ENCODE measurements around the gene GPRC5A.

The GPRC5A gene

DNA sequence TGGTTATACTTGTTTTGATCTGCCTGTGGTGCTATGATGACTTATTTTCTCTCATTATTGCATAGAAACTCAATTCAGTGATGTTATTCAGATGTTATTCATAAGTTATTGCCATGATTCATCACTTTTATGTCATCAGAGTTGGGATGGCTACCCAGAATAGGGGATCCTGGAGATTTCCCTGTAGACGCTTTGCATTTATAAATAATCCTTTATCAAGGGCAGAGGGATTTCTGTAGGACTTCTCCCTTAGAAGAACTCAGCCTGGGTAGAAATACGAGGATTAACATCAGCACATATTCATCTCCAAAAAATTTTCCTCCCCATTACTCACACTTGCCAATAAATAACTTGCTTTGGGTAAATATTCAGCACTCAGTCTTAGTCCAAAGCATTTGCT is 4.9 kb downstream of the GPRC5A start:
- DNase-seq (ENCODE audit: low spot score in 2 of 2) (no peak), ATAC-seq (ENCODE audit: low read depth) (no peak)
- Mint-ChIP-seq H3K4me1 (peaks cover 2% of the 10 kb centered on the region), H3K4me3 (no peak overlapping the region), H3K36me3 (no peaks in the 10 kb centered on the region), H3K9me3 (no peaks in the 10 kb centered on the region), H3K27ac (no peak overlapping the region), H3K27me3 (peaks cover 18% of the 10 kb centered on the region)

GRCh38 chr12:12897302-12897701 is 5.9 kb downstream of the GPRC5A start:
- ATAC-seq (ENCODE audit: low read depth) (no peak), DNase-seq (ENCODE audit: low spot score in 2 of 2) (no peak)
- no peaks in the 10 kb centered on the region for H3K9me3 Mint-ChIP-seq
- H3K36me3 Mint-ChIP-seq, result no peaks in the 10 kb centered on the region
- no peaks in the 10 kb centered on the region for H3K4me1 Mint-ChIP-seq
- H3K27me3 Mint-ChIP-seq, result peaks cover 18% of the 10 kb centered on the region
- no peak overlapping the region for H3K4me3 Mint-ChIP-seq
- H3K27ac Mint-ChIP-seq, result no peak overlapping the region

- Mint-ChIP-seq H3K27ac (no peak overlapping the region), H3K4me3 (no peak overlapping the region), H3K9me3 (no peaks in the 10 kb centered on the region), H3K36me3 (no peaks in the 10 kb centered on the region), H3K4me1 (no peaks in the 10 kb centered on the region), H3K27me3 (peaks cover 15% of the 10 kb centered on the region)
- DNase-seq (ENCODE audit: low spot score in 2 of 2) (no peak), ATAC-seq (ENCODE audit: low read depth) (no peak)
These were observed 6.9 kb downstream of the GPRC5A start for GRCh38 chr12:12898136-12898717.

GRCh38 chr12:12898911-12899511 is 7.6 kb downstream of the GPRC5A start:
- no peak overlapping the region for H3K4me3 Mint-ChIP-seq
- DNase-seq (ENCODE audit: low spot score in 2 of 2) (no peak), ATAC-seq (ENCODE audit: low read depth) (no peak)
- no peak overlapping the region for H3K27ac Mint-ChIP-seq
- H3K4me1 Mint-ChIP-seq, result peaks cover 3% of the 10 kb centered on the region
- no peaks in the 10 kb centered on the region for H3K9me3 Mint-ChIP-seq
- H3K36me3 Mint-ChIP-seq, result no peaks in the 10 kb centered on the region
- H3K27me3 Mint-ChIP-seq, result peaks cover 15% of the 10 kb centered on the region

- Mint-ChIP-seq H3K36me3 (no peaks in the 10 kb centered on the region), H3K27ac (no peak overlapping the region), H3K4me1 (peaks cover 4% of the 10 kb centered on the region), H3K9me3 (no peaks in the 10 kb centered on the region), H3K4me3 (no peak overlapping the region), H3K27me3 (peaks cover 18% of the 10 kb centered on the region)
- DNase-seq (ENCODE audit: low spot score in 2 of 2) (no peak), ATAC-seq (ENCODE audit: low read depth) (no peak)
These were observed 8.4 kb downstream of the GPRC5A start for GRCh38 chr12:12899530-12900380.

DNA sequence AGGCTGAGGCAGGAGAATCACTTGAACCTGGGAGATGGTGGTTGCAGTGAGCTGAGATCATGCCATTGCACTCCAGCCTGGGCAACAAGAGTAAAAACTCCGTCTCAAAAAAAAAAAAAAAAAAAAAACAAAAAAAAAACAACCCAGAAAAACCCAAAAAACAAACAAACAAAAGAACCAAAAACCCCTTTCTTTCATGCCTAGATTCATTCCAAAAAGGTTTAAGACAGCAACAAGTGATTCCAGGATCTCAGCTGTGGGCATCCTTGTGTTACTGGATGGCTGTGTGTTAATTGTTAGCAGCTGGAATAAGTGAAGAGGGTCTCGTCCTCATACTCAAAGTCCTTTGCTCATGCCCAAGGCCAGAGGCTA is 9.4 kb downstream of the GPRC5A start:
- Mint-ChIP-seq H3K9me3 (no peaks in the 10 kb centered on the region), H3K27ac (no peak overlapping the region), H3K27me3 (peaks cover 18% of the 10 kb centered on the region), H3K4me3 (no peak overlapping the region), H3K36me3 (no peaks in the 10 kb centered on the region), H3K4me1 (peaks cover 4% of the 10 kb centered on the region)
- DNase-seq (ENCODE audit: low spot score in 2 of 2) (no peak), ATAC-seq (ENCODE audit: low read depth) (no peak)

DNA sequence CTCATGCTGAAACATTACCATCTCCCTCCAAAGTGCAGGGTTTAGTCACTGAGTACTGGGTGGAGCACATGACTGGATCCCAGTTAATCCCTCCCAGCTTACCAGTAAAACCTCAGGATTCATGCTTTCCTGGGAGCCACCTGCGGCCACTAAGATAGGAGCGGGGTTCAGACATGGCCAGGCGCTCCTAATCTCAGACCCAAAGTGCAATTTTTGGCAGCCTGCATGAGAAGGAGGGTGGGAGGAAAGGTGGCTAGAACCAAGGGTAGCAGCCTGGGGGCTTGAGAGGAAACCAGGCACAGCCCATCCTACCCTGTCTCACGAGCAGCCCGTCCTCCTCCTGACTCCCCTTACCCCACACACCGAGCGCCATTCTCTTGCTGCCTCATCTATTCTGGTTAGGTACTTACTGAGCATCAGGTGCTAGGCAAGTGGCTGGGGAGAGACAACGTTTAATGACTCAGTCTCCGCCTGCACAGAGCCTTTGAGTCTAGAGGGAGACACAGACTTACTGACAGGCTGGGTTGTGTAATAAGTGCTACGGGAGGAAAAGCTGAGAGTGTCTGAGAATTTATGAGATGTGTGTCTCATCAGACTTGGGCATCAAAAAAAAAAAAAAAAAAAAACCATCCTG is 9.9 kb downstream of the GPRC5A start:
- Mint-ChIP-seq H3K36me3 (no peaks in the 10 kb centered on the region), H3K9me3 (no peaks in the 10 kb centered on the region)

DNA sequence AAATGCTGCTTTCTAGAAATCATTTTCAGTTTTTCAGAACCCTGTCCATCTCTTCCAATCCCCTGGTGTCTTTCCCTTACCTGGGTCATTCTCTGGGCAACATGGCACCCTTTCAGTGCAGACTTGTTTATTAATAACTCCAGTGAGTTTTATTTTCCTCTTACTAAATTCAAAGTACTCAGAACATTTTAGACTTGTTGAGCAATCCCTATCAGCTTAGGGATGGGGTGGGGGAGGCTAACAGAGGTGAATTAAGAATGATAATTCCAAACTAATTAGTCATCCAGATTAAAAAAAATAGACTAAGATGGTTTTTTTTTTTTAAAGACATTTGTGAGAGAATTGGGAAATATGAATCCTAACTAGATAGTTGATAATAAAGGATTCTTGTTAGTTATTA is 10.7 kb downstream of the GPRC5A start:
- no peak overlapping the region for H3K27ac Mint-ChIP-seq
- H3K27me3 Mint-ChIP-seq, result peaks cover 16% of the 10 kb centered on the region
- peaks cover 4% of the 10 kb centered on the region for H3K4me1 Mint-ChIP-seq
- no peak for DNase-seq (ENCODE audit: low spot score in 2 of 2)
- H3K9me3 Mint-ChIP-seq, result no peaks in the 10 kb centered on the region
- no peak overlapping the region for H3K4me3 Mint-ChIP-seq
- H3K36me3 Mint-ChIP-seq, result no peaks in the 10 kb centered on the region
- ATAC-seq (ENCODE audit: low read depth), result no peak

More for the DNA sequence above, 9.9 kb downstream of the GPRC5A start:
- DNase-seq (ENCODE audit: low spot score in 2 of 2) (no peak), ATAC-seq (ENCODE audit: low read depth) (no peak)
- H3K27ac Mint-ChIP-seq, result no peak overlapping the region
- H3K27me3 Mint-ChIP-seq, result peaks cover 16% of the 10 kb centered on the region
- no peak overlapping the region for H3K4me3 Mint-ChIP-seq
- H3K4me1 Mint-ChIP-seq, result peaks cover 4% of the 10 kb centered on the region

- Mint-ChIP-seq H3K27ac (no peak overlapping the region), H3K9me3 (no peaks in the 10 kb centered on the region), H3K4me1 (peaks cover 10% of the 10 kb centered on the region), H3K4me3 (no peak overlapping the region), H3K27me3 (peaks cover 11% of the 10 kb centered on the region), H3K36me3 (no peaks in the 10 kb centered on the region)
- DNase-seq (ENCODE audit: low spot score in 2 of 2) (no peak), ATAC-seq (ENCODE audit: low read depth) (no peak)
These were observed 12.6 kb downstream of the GPRC5A start for GRCh38 chr12:12903642-12904609.

DNA sequence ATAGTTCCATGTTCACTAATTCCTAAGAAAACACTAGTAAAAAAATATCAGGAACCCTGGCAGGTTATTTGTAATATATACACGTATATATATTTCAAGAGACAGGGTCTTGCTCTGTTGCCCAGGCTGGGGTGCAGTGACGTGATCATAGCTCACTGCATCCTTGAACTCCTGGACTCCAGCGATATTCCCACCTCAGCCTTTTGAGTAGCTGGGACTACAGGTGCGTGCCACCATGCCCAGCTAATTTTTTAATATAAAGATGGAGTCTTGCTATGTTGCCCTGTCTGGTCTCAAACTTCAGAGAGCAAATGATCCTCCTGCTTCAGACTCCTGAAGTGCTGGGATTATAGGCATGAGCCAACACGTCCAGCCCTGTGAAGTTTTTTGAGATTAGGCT is 16.2 kb downstream of the GPRC5A start:
- ATAC-seq (ENCODE audit: low read depth) (no peak), DNase-seq (ENCODE audit: low spot score in 2 of 2) (no peak)
- Mint-ChIP-seq H3K9me3 (no peaks in the 10 kb centered on the region), H3K36me3 (no peaks in the 10 kb centered on the region), H3K27ac (no peak overlapping the region), H3K4me1 (peaks cover 26% of the 10 kb centered on the region), H3K27me3 (peaks cover 5% of the 10 kb centered on the region), H3K4me3 (no peak overlapping the region)

DNA sequence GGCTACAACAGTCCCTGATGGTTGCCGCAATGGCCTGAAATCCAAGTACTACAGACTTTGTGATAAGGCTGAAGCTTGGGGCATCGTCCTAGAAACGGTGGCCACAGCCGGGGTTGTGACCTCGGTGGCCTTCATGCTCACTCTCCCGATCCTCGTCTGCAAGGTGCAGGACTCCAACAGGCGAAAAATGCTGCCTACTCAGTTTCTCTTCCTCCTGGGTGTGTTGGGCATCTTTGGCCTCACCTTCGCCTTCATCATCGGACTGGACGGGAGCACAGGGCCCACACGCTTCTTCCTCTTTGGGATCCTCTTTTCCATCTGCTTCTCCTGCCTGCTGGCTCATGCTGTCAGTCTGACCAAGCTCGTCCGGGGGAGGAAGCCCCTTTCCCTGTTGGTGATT is 16.9 kb downstream of the GPRC5A start:
- DNase-seq (ENCODE audit: low spot score in 2 of 2) (no peak), ATAC-seq (ENCODE audit: low read depth) (no peak)
- Mint-ChIP-seq H3K4me1 (peaks cover 26% of the 10 kb centered on the region), H3K27ac (no peak overlapping the region), H3K9me3 (no peaks in the 10 kb centered on the region), H3K27me3 (peaks cover 5% of the 10 kb centered on the region), H3K4me3 (no peak overlapping the region), H3K36me3 (no peaks in the 10 kb centered on the region)

GRCh38 chr12:12908711-12909110 is 17.3 kb downstream of the GPRC5A start:
- H3K4me1 Mint-ChIP-seq, result peaks cover 25% of the 10 kb centered on the region
- H3K27me3 Mint-ChIP-seq, result peaks cover 5% of the 10 kb centered on the region
- no peak overlapping the region for H3K4me3 Mint-ChIP-seq
- no peaks in the 10 kb centered on the region for H3K36me3 Mint-ChIP-seq
- ATAC-seq (ENCODE audit: low read depth) (no peak), DNase-seq (ENCODE audit: low spot score in 2 of 2) (no peak)
- no peaks in the 10 kb centered on the region for H3K9me3 Mint-ChIP-seq
- no peak overlapping the region for H3K27ac Mint-ChIP-seq

DNA sequence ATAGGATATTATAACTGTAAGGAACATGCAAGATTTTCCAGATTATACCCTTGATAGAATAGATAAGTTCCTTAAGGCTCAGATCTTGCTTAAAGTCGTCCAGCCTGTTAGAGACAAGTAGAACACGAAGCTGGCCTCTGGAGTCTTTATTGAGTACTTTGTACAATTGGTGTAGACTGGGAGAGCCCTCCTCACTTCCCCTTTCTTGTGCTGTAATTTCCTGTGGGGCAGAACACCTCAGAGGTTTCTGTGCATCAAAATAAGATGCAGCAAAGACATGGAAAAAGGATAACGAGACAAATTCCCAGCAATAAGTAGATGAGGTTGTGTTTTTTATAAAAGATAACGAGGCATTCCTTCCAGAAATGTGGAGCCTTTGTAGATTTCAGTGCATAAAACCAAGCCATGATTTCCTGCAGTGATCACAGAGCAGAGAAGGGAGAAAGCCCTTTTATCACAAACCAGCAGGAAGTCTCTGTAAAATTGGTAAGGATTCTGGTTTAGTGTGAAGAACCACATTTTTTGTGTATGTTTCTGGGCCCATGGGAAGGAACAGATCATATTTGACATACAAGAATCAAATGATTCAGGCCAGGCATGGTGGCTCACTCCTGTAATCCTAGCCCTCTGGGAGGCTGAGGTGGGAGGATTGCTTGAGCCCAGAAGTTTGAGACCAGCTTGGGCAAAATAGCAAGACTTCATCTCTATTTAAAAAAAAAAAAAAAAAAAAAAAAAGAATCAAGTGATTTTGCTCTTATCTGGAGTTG is 18.0 kb downstream of the GPRC5A start:
- Mint-ChIP-seq H3K4me3 (peak overlapping the region; percentile 60), H3K27me3 (peaks cover 2% of the 10 kb centered on the region), H3K9me3 (no peaks in the 10 kb centered on the region), H3K36me3 (no peaks in the 10 kb centered on the region), H3K27ac (peak overlapping the region; percentile 25), H3K4me1 (peaks cover 22% of the 10 kb centered on the region)
- ATAC-seq (ENCODE audit: low read depth) (peak; percentile 96), DNase-seq (ENCODE audit: low spot score in 2 of 2) (no peak)
